ENCODE data around the gene LONRF2. TPM values are rescaled to one million over a fixed set of nuclear protein-coding genes. Genes with fewer than 3 reads are reported as not detected.

Gene LONRF2
- total RNA-seq, 2 experiments from 2014 or later = 0.02 TPM; not detected in 1

Other genes starting within 250 kb of the LONRF2 start
- gene AFF3, start 179.9 kb downstream of the LONRF2 start, total RNA-seq = under 1 TPM; 0.22 to 0.59 TPM
- gene CHST10, start 95.2 kb upstream of the LONRF2 start, total RNA-seq = 1 to 10 TPM; 3.6 to 4.7 TPM
- not detected for gene NMS, start 148.0 kb upstream of the LONRF2 start, total RNA-seq
- 10 to 100 TPM; 45.9 to 47.7 TPM for gene PDCL3, start 240.5 kb upstream of the LONRF2 start, total RNA-seq